GM21381 (cell line): ENCODE results near the gene CYTH2.
A peak's percentile ranks its signal among the peaks of the same experiment; 100 is the strongest.

Experiments
- ATAC-seq: cut with Tn5 transposase; IDR thresholded peaks from one replicate; pipeline ENCODE4 v1.9.1; 2021; ENCODE audit warnings: mild to moderate bottlenecking, moderate library complexity; ENCODE audit not compliant: unreplicated experiment

The CYTH2 gene

DNA sequence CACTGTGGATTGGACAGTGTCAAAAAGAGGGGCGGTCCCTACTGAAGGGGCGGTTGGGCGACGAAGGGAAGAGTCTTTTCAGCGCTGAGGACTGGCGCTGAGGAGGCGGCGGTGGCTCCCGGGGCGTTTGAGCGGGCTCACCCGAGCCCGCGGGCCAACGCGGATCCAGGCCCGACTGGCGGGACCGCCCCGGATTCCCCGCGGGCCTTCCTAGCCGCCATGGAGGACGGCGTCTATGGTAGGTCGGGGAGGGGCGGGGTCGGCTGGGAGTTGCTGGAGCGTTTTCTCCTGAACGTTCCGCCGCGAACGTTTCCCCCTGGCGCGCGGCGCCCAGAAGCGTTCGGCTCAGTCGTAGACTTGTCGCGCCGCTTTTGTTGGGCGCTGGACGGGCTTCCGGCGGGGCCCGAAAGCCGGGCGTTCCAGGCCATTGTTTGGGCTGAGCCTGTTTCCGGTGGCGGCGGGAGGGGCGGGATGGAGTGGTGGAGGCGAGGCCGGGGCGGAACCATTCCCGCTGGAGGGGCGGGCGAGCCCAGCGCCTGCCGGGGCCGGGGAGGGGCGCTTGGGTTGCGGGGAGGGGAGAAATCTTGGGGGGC lies at the start of gene CYTH2:
TSS of gene CYTH2 (plus strand) at position 81 of the 593 bp plus-strand sequence. CDS start at position 220, 139 bp downstream.
- peak; percentile 24 for ATAC-seq

DNA sequence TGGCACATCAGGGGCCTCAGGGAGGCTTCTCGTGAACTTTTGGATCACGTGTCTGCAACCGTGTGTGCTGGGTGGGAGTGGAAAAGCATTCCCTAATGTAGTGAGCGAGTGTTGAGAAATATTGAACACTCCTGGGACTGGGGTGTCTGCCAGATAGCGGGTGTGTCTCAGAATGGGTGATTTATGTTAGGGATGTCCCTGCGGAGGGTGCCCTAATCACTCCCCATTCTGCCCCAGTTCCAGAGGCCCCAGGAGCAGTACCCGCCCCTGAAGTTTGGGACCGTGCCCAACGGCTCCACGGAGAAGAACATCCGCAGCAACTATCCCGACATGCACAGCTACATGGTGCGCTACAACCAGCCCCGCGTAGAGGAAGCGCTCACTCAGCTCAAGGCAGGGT lies 47.6 kb upstream of the CYTH2 start:
- no peak for ATAC-seq

GRCh38 chr19:48424694-48425219 lies 44.4 kb upstream of the CYTH2 start:
- ATAC-seq = no peak

GRCh38 chr19:48428670-48429069 lies 40.5 kb upstream of the CYTH2 start:
- no peak for ATAC-seq

DNA sequence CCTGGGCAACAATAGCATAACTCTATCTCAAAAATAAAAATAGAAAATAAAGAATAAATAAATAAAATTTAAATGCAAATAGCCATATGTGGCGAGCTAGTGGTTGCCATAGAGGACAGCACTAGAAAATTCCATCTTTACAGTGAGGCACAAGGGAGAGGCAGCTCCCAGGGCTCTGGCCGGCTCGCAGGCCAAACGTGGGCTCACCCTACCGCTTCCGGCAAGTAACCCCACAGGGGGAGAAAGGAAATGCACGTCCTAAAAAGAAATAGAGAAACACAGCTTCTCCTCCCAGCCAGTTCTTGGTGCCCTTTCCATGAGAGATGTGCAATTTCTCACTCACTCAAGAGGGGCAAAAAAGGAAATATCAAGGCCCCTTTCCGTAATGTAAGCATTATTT lies 35.8 kb upstream of the CYTH2 start:
- no peak for ATAC-seq

- ATAC-seq = no peak
These were observed 32.6 kb upstream of the CYTH2 start for GRCh38 chr19:48436586-48436985.

GRCh38 chr19:48441360-48442050 lies 27.7 kb upstream of the CYTH2 start:
- ATAC-seq = no peak

DNA sequence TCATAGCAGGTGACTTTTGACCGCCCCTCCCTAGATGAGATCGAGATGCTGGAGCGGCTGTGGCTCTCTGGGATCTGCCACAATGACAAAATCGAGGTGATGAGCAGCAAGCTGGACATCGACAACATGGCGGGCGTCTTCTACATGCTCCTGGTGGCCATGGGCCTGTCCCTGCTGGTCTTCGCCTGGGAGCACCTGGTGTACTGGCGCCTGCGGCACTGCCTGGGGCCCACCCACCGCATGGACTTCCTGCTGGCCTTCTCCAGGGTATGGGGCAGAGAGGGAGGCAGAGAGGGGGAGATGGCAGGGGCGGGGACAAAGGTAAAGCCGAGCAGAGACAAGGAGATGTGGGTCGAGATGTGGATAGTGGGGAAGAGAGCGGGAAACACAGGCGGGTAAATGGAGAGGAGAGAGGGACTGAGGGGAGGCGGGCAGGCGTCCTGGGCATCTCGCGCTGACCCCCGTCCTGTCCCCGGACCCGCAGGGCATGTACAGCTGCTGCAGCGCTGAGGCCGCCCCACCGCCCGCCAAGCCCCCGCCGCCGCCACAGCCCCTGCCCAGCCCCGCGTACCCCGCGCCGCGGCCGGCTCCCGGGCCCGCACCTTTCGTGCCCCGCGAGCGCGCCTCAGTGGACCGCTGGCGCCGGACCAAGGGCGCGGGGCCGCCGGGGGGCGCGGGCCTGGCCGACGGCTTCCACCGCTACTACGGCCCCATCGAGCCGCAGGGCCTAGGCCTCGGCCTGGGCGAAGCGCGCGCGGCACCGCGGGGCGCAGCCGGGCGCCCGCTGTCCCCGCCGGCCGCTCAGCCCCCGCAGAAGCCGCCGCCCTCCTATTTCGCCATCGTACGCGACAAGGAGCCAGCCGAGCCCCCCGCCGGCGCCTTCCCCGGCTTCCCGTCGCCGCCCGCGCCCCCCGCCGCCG lies 26.8 kb upstream of the CYTH2 start:
- ATAC-seq = no peak

GRCh38 chr19:48443256-48443655 lies 25.9 kb upstream of the CYTH2 start:
- ATAC-seq = no peak

- ATAC-seq = no peak
These were observed 25.4 kb upstream of the CYTH2 start for GRCh38 chr19:48443731-48444128.

DNA sequence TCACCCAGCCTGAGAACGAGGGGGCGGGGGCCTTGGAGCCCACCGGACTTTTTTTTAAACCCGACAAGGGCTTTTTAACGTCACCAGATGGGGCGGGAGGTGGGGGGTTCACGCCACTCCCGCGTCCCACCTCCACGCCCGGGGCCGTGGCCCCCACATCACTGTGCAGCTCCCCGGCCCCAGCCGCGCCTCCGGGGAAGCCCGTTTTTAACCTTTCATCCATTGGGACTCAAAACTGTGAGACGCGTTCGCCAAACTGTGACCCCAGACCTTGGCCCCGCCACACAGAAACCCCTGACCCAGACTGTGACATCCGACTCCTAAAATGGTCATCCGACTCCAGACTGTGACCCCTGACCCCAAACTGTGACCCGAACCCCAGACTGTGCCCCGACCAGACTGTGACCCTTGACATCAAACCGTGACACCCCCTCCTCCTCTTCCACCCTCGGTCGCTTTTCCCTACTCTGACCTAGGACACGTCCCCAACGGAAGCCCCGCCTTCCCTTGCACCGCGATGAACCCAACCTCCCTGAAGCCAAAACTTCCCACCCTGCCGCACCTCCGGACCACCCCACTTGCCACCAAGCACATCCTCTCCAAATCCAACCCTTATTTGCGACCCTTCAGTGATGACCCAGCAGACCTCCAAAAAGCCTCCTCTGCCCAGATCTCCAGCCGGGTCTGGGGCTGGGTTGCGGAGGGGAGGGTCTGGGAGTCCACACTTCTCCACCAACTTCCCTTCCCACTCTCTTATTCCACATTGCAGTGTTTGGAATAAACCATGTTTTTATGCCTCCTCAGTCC lies 24.8 kb upstream of the CYTH2 start:
- no peak for ATAC-seq

GRCh38 chr19:48444936-48445200 lies 24.3 kb upstream of the CYTH2 start:
- no peak for ATAC-seq

- ATAC-seq = peak; percentile 12
These were observed 23.9 kb upstream of the CYTH2 start for GRCh38 chr19:48445256-48445605.

- ATAC-seq = peak; percentile 83
These were observed 23.3 kb upstream of the CYTH2 start, which contains the start of gene GRWD1 for GRCh38 chr19:48445606-48446481. GRWD1 (plus strand) TSS chr19:48445983; CDS start chr19:48446006, 23 bp downstream.

- no peak for ATAC-seq
These were observed 22.6 kb upstream of the CYTH2 start for GRCh38 chr19:48446579-48446978.

GRCh38 chr19:48448563-48448962 lies 20.6 kb upstream of the CYTH2 start:
- no peak for ATAC-seq

- no peak for ATAC-seq
These were observed 18.7 kb upstream of the CYTH2 start for GRCh38 chr19:48450441-48450840.

DNA sequence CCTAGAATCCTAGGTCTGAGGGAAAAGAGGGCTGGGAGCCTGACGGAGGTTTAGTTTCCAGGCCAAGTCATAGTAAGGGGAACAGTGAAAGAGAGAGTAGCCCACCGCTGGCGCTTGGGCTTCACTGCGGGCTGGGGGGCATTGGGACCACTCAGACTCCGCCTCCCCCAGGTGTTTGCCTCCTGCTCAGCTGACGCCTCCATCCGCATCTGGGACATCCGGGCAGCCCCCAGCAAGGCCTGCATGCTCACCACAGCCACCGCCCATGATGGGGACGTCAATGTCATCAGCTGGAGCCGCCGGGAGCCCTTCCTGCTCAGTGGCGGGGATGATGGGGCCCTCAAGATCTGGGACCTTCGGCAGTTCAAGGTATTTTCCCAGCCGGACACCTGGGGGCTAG lies 18.3 kb upstream of the CYTH2 start:
- no peak for ATAC-seq

DNA sequence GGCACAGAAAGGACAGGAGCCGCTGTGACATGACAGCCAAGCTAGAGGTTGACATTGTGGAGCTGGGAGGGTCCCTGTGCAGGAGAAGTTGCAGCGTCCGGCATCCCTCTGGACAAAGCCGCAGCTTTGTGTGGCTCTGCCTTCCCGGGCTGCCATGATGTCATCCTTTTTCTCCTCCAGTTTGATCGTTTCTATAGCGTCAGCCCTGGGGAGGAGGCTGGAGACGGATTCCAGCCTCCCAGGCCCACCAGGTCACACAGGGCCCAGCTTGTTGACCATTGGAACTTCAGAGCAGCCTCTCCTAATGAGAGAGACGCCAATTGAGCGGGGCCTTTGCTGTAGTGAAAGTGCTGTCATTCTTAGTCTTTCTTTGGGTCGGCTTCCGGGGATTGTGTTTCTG lies 17.5 kb upstream of the CYTH2 start:
- no peak for ATAC-seq
